Tibial nerve (tissue), 4 donors: ENCODE results near the gene EFNA3.

ENCODE experiments used
- CTCF ChIP-seq, 5 experiments: fragments of 200-600 bp in 3 of 5; fragments of 450-650 bp in 2 of 5; sonication (generic) in 3 of 5; IDR thresholded peaks; one replicate each; pipeline ENCODE4 v1.5.1; 2016 to 2019; ENCODE audit warnings: antibody characterized with exemption in 5 of 5, mild to moderate bottlenecking in 3 of 5, moderate library complexity in 2 of 5
- EP300 ChIP-seq, 2 donors: sonication (generic); formaldehyde crosslinking; IDR thresholded peaks; one replicate each; pipeline ENCODE4 v1.6.1; 2017; ENCODE audit warnings: antibody characterized with exemption in 2 of 2, mild to moderate bottlenecking in 1 of 2
- POLR2A ChIP-seq, 2 donors: fragments of 450-650 bp; IDR thresholded peaks; one replicate each; pipeline ENCODE4 v1.6.1; 2017; ENCODE audit warnings: antibody characterized with exemption in 2 of 2, mild to moderate bottlenecking in 2 of 2, moderate library complexity in 2 of 2

GRCh38 chr1:155103325-155103724 lies 24.7 kb downstream of the EFNA3 start:
- TF ChIP-seq EP300 (IDR thresholded peaks at IDR 0.05) (no peak), POLR2A (IDR thresholded peaks at IDR 0.05) (no peak), CTCF (IDR thresholded peaks at IDR 0.05) (no peak)
